Gastroesophageal sphincter (tissue), 4 donors: ENCODE results near the gene KASH5. TPM values are rescaled to one million over a fixed set of nuclear protein-coding genes. Genes with fewer than 3 reads are reported as not detected.

Experiments
- ATAC-seq: fragments of 150-250 bp; one replicate; pipeline ENCODE4 v1.9.1; 2016; ENCODE audit warnings: mild to moderate bottlenecking, moderate library complexity
- H3K27ac ChIP-seq, 4 donors: fragments of 200-600 bp; sonication (generic) in 3 of 4; 1 replicate in 3 of 4; 2 replicates in 1 of 4; pipeline ENCODE4 v1.5.1; 2016 to 2019
- H3K27me3 ChIP-seq: fragments of 200-600 bp; sonication (generic); one replicate; pipeline ENCODE4 v1.5.1; 2019
- H3K36me3 ChIP-seq, 2 donors: fragments of 200-600 bp; sonication (generic); one replicate each; pipeline ENCODE4 v1.5.1; 2019; ENCODE audit warnings: control low read depth in 1 of 2
- H3K4me1 ChIP-seq, 3 donors: fragments of 200-600 bp; sonication (generic); 1 replicate in 2 of 3; 2 replicates in 1 of 3; pipeline ENCODE4 v1.5.1; 2016 to 2019; ENCODE audit warnings: control low read depth in 2 of 3
- H3K4me3 ChIP-seq, 2 donors: fragments of 200-600 bp; sonication (generic); one replicate each; pipeline ENCODE4 v1.5.1; 2019; ENCODE audit warnings: mild to moderate bottlenecking in 1 of 2, moderate library complexity in 1 of 2
- H3K9me3 ChIP-seq, 3 donors: fragments of 200-600 bp; sonication (generic); one replicate each; pipeline ENCODE4 v1.5.1; 2017 to 2019; ENCODE audit warnings: control low read depth in 2 of 3
- CTCF ChIP-seq, 4 experiments: fragments of 200-600 bp in 2 of 4; fragments of 450-650 bp in 2 of 4; sonication (generic) in 1 of 4; IDR thresholded peaks; one replicate each; pipeline ENCODE4 v1.5.1; 2017 to 2019; ENCODE audit warnings: antibody characterized with exemption in 4 of 4, mild to moderate bottlenecking in 2 of 4, moderate library complexity in 2 of 4
- EP300 ChIP-seq: sonication (generic); formaldehyde crosslinking; IDR thresholded peaks from one replicate; pipeline ENCODE4 v1.6.1; 2017; ENCODE audit warnings: antibody characterized with exemption, mild to moderate bottlenecking
- POLR2A ChIP-seq, 2 donors: fragments of 450-650 bp; IDR thresholded peaks; one replicate each; pipeline ENCODE4 v1.6.1; 2017; ENCODE audit warnings: antibody characterized with exemption in 2 of 2, mild to moderate bottlenecking in 2 of 2, moderate library complexity in 1 of 2
- POLR2AphosphoS5 ChIP-seq: sonication (generic); formaldehyde crosslinking; IDR thresholded peaks from one replicate; pipeline ENCODE4 v1.6.1; 2017; ENCODE audit warnings: antibody characterized with exemption
- WGBS, 2 donors: methylation state at CpG; one replicate each; pipeline ENCODE4 v1.1.5; 2018; ENCODE audit warnings: low coverage in 1 of 2; 5-methylcytosine and 5-hydroxymethylcytosine counted together
- total RNA-seq, 4 donors: library from RNA; depleted of rRNA; stranded (reverse); fragments of >200 nt; gene quantifications; one replicate each; pipeline ENCODE4 v1.1.0, GENCODE V29; 2016

KASH5 gene
- total RNA-seq, 4 donors from 2014 or later = not detected

- Histone ChIP-seq H3K4me3 (no peak overlapping the region), H3K36me3 (no peaks in the 10 kb centered on the region), H3K27ac (no peak overlapping the region), H3K27me3 (peaks cover 34% of the 10 kb centered on the region), H3K4me1 (no peaks in the 10 kb centered on the region), H3K9me3 (no peaks in the 10 kb centered on the region)
- TF ChIP-seq CTCF (IDR thresholded peaks at IDR 0.05) (no peak), POLR2A (IDR thresholded peaks at IDR 0.05) (no peak), EP300 (no peak), POLR2AphosphoS5 (no peak)
- 66 to 87% methylated on average over 4 to 11 of the region's 16 CpGs for WGBS, 2 donors
- no peak for ATAC-seq
These were observed 19.5 kb downstream of the KASH5 start for GRCh38 chr19:49407482-49408015.

DNA sequence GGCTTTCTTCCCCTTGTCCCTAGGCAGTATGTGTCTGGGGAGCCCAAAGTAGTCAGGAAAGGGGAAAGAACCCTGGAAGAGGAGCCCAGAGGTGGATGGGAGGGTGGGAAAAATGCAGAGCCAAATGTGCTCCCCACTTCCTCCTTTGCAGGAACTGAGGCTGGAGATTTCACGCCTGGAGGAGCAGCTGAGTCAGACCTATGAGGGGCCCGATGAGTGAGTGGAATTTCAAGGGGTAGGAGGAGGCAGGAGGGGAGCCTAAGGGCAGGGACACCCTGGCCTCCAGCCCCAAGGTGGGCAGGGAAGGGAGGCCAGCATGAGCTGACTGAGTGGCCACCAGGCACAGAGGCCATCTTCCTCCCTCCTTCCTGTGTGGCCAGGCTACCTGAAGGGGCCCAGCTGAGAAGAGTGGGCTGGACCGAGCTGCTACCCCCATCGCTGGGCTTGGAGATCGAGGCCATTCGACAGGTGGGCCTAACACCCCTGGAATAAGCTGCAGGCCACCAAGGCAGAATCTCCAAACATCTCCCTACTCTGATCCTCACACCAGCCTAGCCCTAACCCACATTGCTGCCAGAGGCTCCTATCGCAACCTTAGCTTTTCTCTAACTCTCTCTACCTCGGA lies 20.9 kb downstream of the KASH5 start:
- H3K27ac ChIP-seq = no peak overlapping the region
- no peaks in the 10 kb centered on the region for H3K9me3 ChIP-seq
- WGBS, 2 donors = 68 to 71% methylated on average over 5 of the region's 8 CpGs
- no peak for ATAC-seq
- no peak overlapping the region for H3K4me3 ChIP-seq
- peaks cover 42% of the 10 kb centered on the region for H3K27me3 ChIP-seq
- no peaks in the 10 kb centered on the region for H3K4me1 ChIP-seq
- H3K36me3 ChIP-seq = no peaks in the 10 kb centered on the region
- TF ChIP-seq POLR2A (IDR thresholded peaks at IDR 0.05) (no peak), POLR2AphosphoS5 (no peak), CTCF (IDR thresholded peaks at IDR 0.05) (no peak), EP300 (no peak)

- no peaks in the 10 kb centered on the region for H3K9me3 ChIP-seq
- WGBS, 2 donors = 72 to 100% methylated on average over 1 to 3 of the region's 5 CpGs
- H3K4me3 ChIP-seq = no peak overlapping the region
- TF ChIP-seq POLR2A (IDR thresholded peaks at IDR 0.05) (no peak), EP300 (no peak), CTCF (IDR thresholded peaks at IDR 0.05) (no peak), POLR2AphosphoS5 (no peak)
- no peak overlapping the region for H3K27ac ChIP-seq
- H3K27me3 ChIP-seq = peaks cover 48% of the 10 kb centered on the region
- H3K4me1 ChIP-seq = no peaks in the 10 kb centered on the region
- no peaks in the 10 kb centered on the region for H3K36me3 ChIP-seq
- no peak for ATAC-seq
These were observed 21.5 kb downstream of the KASH5 start for GRCh38 chr19:49409441-49410029.

- 63 to 75% methylated on average over 2 of the region's 3 CpGs for WGBS, 2 donors
- TF ChIP-seq CTCF (IDR thresholded peaks at IDR 0.05) (no peak), POLR2A (IDR thresholded peaks at IDR 0.05) (no peak), POLR2AphosphoS5 (no peak), EP300 (no peak)
- Histone ChIP-seq H3K36me3 (no peaks in the 10 kb centered on the region), H3K27ac (no peak overlapping the region), H3K9me3 (no peaks in the 10 kb centered on the region), H3K4me1 (no peaks in the 10 kb centered on the region), H3K4me3 (no peak overlapping the region), H3K27me3 (peaks cover 62% of the 10 kb centered on the region)
- no peak for ATAC-seq
These were observed 23.8 kb downstream of the KASH5 start for GRCh38 chr19:49411681-49412326.
